ENCODE results near the gene CEP164. TPM values are rescaled to one million over a fixed set of nuclear protein-coding genes. Genes with fewer than 3 reads are reported as not detected.

The CEP164 gene
- total RNA-seq, 1 donor from 2014 or later = 21.6 TPM

DNA sequence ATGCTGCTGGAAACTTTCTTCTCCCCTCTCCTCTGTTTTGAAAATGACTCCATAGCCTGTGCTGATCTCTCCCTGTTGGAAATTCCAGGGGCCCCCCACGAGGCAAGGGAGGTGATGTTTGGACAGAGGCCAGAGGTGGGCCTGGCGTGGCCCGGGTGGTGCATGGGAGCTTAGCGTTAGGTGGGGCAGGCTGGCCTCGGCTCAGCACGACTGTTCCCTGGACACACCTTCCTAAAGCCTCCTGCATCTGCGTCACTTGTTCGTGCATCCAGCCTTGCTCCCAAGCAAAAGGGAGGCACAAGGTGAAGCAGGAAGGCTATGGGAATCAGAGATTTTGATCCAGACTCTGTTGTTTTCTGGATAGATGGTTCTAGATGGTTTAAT lies 135.2 kb downstream of the CEP164 start:
- no peaks in the 10 kb centered on the region for H3K36me3 ChIP-seq
- intact Hi-C loops (cut with DNase I) = no loop called here
- TF ChIP-seq, protein P1, sequence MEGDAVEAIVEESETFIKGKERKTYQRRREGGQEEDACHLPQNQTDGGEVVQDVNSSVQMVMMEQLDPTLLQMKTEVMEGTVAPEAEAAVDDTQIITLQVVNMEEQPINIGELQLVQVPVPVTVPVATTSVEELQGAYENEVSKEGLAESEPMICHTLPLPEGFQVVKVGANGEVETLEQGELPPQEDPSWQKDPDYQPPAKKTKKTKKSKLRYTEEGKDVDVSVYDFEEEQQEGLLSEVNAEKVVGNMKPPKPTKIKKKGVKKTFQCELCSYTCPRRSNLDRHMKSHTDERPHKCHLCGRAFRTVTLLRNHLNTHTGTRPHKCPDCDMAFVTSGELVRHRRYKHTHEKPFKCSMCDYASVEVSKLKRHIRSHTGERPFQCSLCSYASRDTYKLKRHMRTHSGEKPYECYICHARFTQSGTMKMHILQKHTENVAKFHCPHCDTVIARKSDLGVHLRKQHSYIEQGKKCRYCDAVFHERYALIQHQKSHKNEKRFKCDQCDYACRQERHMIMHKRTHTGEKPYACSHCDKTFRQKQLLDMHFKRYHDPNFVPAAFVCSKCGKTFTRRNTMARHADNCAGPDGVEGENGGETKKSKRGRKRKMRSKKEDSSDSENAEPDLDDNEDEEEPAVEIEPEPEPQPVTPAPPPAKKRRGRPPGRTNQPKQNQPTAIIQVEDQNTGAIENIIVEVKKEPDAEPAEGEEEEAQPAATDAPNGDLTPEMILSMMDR (IDR thresholded peaks at IDR 0.05) = no peak
- TF ChIP-seq POLR2AphosphoS5 (IDR thresholded peaks at IDR 0.05; ENCODE audit: insufficient read depth in 1 of 2, low read depth in 1 of 2) (no peak), POLR2A (IDR thresholded peaks at IDR 0.05) (no peak)
- H3K4me3 ChIP-seq = no peak overlapping the region
- H3K27me3 ChIP-seq = no peaks in the 10 kb centered on the region
- no peak for DNase-seq (ENCODE audit: extremely low spot score in 2 of 2)
- H3K27ac ChIP-seq = no peak overlapping the region
- no peaks in the 10 kb centered on the region for H3K4me1 ChIP-seq
- no peaks in the 10 kb centered on the region for H3K9me3 ChIP-seq

Other genes with a start within 250 kb of the CEP164 start
- 39.0 TPM for gene SIK3, start 229.4 kb upstream of the CEP164 start, total RNA-seq
- gene PAFAH1B2, start 183.6 kb upstream of the CEP164 start, total RNA-seq = 68.5 TPM
- 24.8 TPM for gene SIDT2, start 149.1 kb upstream of the CEP164 start, total RNA-seq
- gene TAGLN, start 128.5 kb upstream of the CEP164 start, total RNA-seq = 1,935 TPM
- 63.8 TPM for gene PCSK7, start 95.8 kb upstream of the CEP164 start, total RNA-seq
- gene RNF214, start 95.2 kb upstream of the CEP164 start, total RNA-seq = 10.8 TPM
- gene BACE1-AS, start 36.5 kb upstream of the CEP164 start, total RNA-seq = 10.6 TPM
- 25.8 TPM for gene BACE1, start 11.6 kb upstream of the CEP164 start, total RNA-seq

Measured in vagina (tissue), 2 donors.